Progenitor cell of endocrine pancreas (in vitro differentiated cells): ENCODE results near the gene TIAM2. TPM values are rescaled to one million over a fixed set of nuclear protein-coding genes. Genes with fewer than 3 reads are reported as not detected.

ENCODE experiments used
- DNase-seq: peaks from one replicate; pipeline ENCODE4 v3.0.0; 2021; ENCODE audit warnings: low spot score; ENCODE audit not compliant: unreplicated experiment
- H3K27ac Mint-ChIP-seq: 2 replicates; pipeline ENCODE4 v1.8.0; 2021; ENCODE audit warnings: mild to moderate bottlenecking, moderate library complexity, mixed read lengths
- H3K27me3 Mint-ChIP-seq: 2 replicates; pipeline ENCODE4 v1.8.0; 2021; ENCODE audit warnings: mixed read lengths
- H3K36me3 Mint-ChIP-seq: 2 replicates; pipeline ENCODE4 v1.8.0; 2022; ENCODE audit warnings: mixed read lengths; ENCODE audit not compliant: insufficient read depth
- H3K4me1 Mint-ChIP-seq: 2 replicates; pipeline ENCODE4 v1.8.0; 2021; ENCODE audit warnings: low read depth, mixed read lengths
- H3K4me3 Mint-ChIP-seq: 2 replicates; pipeline ENCODE4 v1.8.0; 2021; ENCODE audit warnings: low read depth, mild to moderate bottlenecking, moderate library complexity, mixed read lengths
- H3K9me3 Mint-ChIP-seq: 2 replicates; pipeline ENCODE4 v1.8.0; 2021; ENCODE audit warnings: low read depth, mixed read lengths
- CTCF ChIP-seq: fragments of 200-600 bp; sonication (generic); IDR thresholded peaks from one replicate; pipeline ENCODE4 v1.5.0; 2021; ENCODE audit warnings: antibody characterized with exemption, mild to moderate bottlenecking; ENCODE audit not compliant: unreplicated experiment
- total RNA-seq: library from RNA; stranded (reverse); gene quantifications from 2 replicates; pipeline ENCODE4 v1.2.1, GENCODE V29; 2021

The TIAM2 gene
- total RNA-seq, 1 donor from 2014 or later = 14.3 TPM

GRCh38 chr6:155061381-155061780, 66.3 kb downstream of the TIAM2 start:
- no peak for TF ChIP-seq CTCF
- H3K27ac Mint-ChIP-seq = no peak overlapping the region
- H3K4me3 Mint-ChIP-seq = no peak overlapping the region
- H3K36me3 Mint-ChIP-seq = no peaks in the 10 kb centered on the region
- DNase-seq = no peak
- peaks cover 3% of the 10 kb centered on the region for H3K27me3 Mint-ChIP-seq
- peaks cover 4% of the 10 kb centered on the region for H3K9me3 Mint-ChIP-seq
- no peaks in the 10 kb centered on the region for H3K4me1 Mint-ChIP-seq

GRCh38 chr6:155062866-155063341, 67.8 kb downstream of the TIAM2 start:
- no peak for TF ChIP-seq CTCF
- Mint-ChIP-seq H3K4me3 (no peak overlapping the region), H3K27ac (no peak overlapping the region), H3K27me3 (peaks cover 3% of the 10 kb centered on the region), H3K36me3 (no peaks in the 10 kb centered on the region), H3K4me1 (no peaks in the 10 kb centered on the region), H3K9me3 (peaks cover 4% of the 10 kb centered on the region)
- no peak for DNase-seq

GRCh38 chr6:155064303-155064702, 69.2 kb downstream of the TIAM2 start:
- Mint-ChIP-seq H3K27me3 (peaks cover 3% of the 10 kb centered on the region), H3K27ac (no peak overlapping the region), H3K36me3 (no peaks in the 10 kb centered on the region), H3K9me3 (peaks cover 4% of the 10 kb centered on the region), H3K4me3 (no peak overlapping the region), H3K4me1 (no peaks in the 10 kb centered on the region)
- DNase-seq = no peak
- no peak for TF ChIP-seq CTCF

- H3K27me3 Mint-ChIP-seq = peaks cover 3% of the 10 kb centered on the region
- no peak overlapping the region for H3K4me3 Mint-ChIP-seq
- peaks cover 3% of the 10 kb centered on the region for H3K9me3 Mint-ChIP-seq
- no peaks in the 10 kb centered on the region for H3K4me1 Mint-ChIP-seq
- no peak for TF ChIP-seq CTCF
- no peak for DNase-seq
- no peak overlapping the region for H3K27ac Mint-ChIP-seq
- H3K36me3 Mint-ChIP-seq = no peaks in the 10 kb centered on the region
These were observed 71.2 kb downstream of the TIAM2 start for GRCh38 chr6:155066361-155066760.

GRCh38 chr6:155066921-155067680, 72.0 kb downstream of the TIAM2 start:
- Mint-ChIP-seq H3K36me3 (no peaks in the 10 kb centered on the region), H3K27me3 (peaks cover 3% of the 10 kb centered on the region), H3K9me3 (no peaks in the 10 kb centered on the region), H3K27ac (no peak overlapping the region), H3K4me3 (no peak overlapping the region), H3K4me1 (no peaks in the 10 kb centered on the region)
- no peak for TF ChIP-seq CTCF
- DNase-seq = no peak
